ENCODE data around the gene MEIKIN.

- no peak for TF ChIP-seq CTCF (conservative IDR thresholded peaks at IDR 0.05 in 1 of 2, IDR thresholded peaks at IDR 0.05 in 1 of 2; ENCODE audit: low read depth in 1 of 2, low read length in 2 of 2)
- TF ChIP-seq EZH2 (IDR thresholded peaks at IDR 0.05; ENCODE audit: low read length, missing control alignments): no peak
Measured at GRCh38 chr5:131968396-131968954, 23.0 kb upstream of the MEIKIN start.

Data from fibroblast of lung (primary cell).